NCI-H2107 treated with DMSO at 0.1 percent for 48 hours (cell line): ENCODE data around the gene RTL5.
"Not testable (repeated sequence)": the region's sequence is repeated elsewhere in the genome, so short reads cannot be mapped to it uniquely, and the experiment has no call there.

Source experiments
- DNase-seq: peaks from one replicate; lab custom pipeline; 2025; ENCODE audit not compliant: unreplicated experiment; lab: John Stamatoyannopoulos, UW

The RTL5 gene

GRCh38 chrX:72131317-72132294, at the start of gene RTL5:
Gene RTL5, minus strand, starts transcription at chrX:72131915.
- peak; percentile 71 for DNase-seq

DNA sequence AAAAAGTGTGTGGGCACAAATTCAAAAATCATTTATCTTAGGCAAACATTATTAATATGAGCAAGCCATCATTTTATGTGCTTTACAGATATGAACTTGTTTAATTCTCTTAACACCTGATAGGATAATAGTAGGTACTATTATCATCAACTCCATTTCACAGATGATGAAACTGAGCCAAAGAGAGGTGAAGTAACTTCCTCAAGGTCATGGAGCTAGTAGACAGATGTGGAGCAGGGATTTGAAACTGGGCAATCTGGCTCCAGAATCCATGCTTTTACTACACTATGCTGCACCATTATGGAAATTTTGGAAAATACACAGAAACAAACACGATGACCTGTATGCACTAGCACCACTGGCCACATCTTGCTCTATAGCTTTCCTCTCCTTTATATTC, 48.8 kb upstream of the RTL5 start:
- DNase-seq, result no peak

DNA sequence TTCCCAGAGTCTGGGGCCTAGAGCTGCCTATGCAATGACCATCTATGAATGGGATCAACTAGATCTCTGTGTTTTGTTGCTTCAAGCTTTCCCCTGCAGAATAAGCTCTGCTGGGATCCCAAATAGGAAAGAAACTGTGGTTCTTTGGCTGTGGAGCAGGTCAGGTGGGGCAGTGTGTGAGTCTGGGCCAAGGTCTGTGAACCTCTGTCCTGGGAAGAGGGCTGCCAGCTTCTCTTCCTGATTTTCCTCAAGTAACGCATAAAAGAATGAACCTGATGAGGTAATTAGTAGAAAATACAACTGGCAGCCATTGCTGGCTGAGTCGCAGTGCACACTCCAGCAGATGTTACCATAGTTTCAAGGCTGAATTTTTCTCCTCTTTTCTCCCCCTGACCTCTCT, 45.3 kb upstream of the RTL5 start:
- DNase-seq, result no peak

- DNase-seq, result not testable (repeated sequence)
Measured at GRCh38 chrX:72176289-72176688, 44.6 kb upstream of the RTL5 start.

DNA sequence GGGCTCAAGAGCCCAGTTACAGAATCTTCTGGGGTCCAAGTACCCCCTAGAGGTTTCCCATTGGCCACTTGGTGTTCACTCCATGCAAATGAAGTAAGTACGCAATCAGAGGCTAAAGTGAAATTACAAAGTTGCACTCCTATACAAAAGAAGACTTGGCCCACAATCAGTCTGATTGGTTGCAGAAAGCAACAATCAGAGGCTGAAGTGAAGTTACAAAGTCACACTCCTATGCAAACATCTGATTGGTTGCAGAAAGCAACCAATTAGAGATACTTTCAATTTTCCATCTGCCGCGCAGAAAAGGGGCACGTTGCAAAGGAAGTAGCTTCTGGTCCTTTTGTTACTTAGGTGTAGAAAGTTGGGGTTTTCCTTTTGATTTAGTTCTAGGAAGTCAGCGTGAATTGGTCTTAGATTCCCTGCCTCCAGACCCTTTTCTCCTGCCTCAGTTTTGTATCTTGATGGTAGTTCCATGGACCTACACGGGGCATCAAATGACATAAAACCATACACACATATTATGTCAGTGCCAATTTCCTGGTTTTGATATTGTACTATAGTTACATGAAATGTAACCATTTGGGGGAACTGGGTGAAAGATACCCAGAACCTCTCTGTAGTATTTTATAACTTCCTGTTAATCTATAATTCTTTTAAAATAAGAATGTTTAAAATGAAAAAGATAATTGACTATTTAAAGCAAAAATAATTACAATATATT, 37.5 kb upstream of the RTL5 start:
- no peak for DNase-seq

- DNase-seq, result no peak
Measured at GRCh38 chrX:72165551-72165950, 33.8 kb upstream of the RTL5 start.

- no peak for DNase-seq
Measured at GRCh38 chrX:72159769-72160168, 28.1 kb upstream of the RTL5 start.

DNA sequence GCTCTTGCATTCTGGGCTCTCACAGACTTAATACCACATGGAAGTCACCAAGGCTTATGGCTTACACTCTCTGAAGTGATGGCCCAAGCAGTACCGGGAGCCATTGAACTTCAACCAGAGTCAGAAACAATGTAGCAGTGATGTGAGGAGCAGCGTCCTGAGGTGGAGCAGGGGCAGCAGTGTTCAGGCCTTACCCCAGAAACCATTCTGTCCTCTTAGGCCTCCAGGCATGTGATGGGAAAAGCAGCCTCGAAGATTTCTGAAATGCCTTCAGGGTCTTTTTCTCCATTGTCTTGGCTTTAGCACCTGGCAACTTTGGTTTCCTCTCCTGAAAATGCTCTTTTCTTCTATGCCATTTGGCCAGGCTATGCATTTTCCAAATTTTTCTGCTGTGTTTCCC, 27.1 kb upstream of the RTL5 start:
- DNase-seq, result no peak

- no peak for DNase-seq
Measured at GRCh38 chrX:72146527-72146926, 14.8 kb upstream of the RTL5 start.

- no peak for DNase-seq
Measured at GRCh38 chrX:72145181-72145580, 13.5 kb upstream of the RTL5 start.

- DNase-seq, result no peak
Measured at GRCh38 chrX:72143609-72143907, 11.8 kb upstream of the RTL5 start.

DNA sequence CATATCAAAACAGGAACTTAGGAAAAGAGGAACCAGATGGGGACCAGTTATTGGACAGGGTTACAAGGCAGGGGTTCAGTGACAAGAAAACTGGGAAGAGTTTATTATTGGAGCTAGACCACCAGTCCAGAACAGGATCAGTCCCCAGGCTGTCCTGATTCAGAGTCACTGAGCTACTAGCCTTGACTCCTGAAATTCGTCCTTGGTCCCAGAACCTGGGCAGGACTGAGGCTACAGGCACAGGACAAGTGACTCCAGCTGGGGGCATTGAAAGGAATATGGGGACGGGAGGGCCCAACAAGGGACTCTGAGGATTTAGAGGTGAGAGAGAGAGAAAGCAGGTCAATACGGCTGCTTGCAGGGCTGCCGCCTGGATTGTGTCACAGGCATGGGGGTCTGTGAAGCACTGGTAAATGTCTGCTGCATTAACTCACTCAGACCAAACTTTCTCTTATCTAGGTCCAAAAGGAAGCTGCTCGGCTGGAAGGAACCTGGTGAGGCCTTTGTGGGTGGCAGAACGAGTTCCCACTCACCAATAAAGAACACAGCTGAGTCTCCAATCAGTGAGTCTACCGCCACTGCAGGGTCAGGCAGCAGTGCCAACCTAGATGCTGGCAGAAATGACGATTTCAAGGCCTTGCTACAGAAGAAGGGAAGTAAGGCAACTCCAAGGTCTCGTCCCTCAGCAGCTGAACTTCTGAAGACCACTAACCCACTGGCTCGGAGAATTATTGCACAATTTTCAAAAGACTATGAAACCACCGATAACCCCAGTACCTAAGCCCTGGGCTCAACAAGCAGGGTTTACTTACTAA, 11.3 kb upstream of the RTL5 start:
- no peak for DNase-seq

GRCh38 chrX:72142094-72142793, 10.5 kb upstream of the RTL5 start:
- DNase-seq, result peak; percentile 97

DNA sequence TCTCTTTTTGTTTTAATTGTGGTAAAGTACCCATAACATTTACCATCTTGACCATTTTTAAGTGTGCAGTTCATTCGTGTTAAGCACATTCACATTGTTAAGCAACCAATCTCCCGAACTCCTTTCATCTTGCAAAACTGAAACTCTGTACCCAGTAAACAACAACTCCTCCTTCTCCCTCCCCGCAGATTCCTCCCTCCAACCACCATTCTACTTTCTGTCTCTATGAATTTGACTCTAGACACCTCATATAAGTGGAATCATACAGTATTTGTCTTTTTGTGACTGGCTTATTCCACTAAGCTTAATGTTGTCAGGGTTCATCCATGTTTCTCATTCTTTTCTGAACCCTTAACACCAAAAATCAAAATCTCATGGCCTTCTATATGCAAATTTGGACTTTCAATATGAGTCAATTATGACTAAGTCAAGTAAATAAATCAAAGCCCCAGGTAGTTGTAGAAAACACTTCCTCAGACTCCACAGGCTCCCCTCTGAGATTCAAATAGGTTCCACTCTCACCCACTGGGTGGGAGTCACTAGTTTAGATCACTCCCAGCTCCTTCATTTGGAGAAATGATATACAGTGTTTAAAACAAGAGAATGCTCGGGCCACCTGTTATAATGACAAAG, 9.8 kb upstream of the RTL5 start:
- DNase-seq, result no peak

DNA sequence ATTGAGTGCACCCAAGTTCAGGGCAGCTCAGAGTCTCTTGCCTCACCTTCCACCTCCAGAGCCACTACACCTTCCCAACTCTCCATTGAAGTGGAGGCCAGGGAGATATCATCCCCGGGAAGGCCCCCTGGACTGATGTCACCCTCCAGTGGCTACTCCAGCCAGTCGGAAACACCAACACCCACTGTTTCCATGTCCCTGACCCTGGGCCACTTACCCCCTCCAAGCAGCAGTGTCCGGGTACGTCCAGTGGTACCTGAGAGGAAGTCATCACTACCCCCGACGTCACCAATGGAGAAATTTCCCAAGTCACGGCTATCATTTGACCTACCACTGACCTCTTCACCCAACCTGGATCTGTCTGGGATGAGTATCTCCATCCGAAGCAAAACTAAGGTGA, 7.8 kb upstream of the RTL5 start:
- no peak for DNase-seq

DNA sequence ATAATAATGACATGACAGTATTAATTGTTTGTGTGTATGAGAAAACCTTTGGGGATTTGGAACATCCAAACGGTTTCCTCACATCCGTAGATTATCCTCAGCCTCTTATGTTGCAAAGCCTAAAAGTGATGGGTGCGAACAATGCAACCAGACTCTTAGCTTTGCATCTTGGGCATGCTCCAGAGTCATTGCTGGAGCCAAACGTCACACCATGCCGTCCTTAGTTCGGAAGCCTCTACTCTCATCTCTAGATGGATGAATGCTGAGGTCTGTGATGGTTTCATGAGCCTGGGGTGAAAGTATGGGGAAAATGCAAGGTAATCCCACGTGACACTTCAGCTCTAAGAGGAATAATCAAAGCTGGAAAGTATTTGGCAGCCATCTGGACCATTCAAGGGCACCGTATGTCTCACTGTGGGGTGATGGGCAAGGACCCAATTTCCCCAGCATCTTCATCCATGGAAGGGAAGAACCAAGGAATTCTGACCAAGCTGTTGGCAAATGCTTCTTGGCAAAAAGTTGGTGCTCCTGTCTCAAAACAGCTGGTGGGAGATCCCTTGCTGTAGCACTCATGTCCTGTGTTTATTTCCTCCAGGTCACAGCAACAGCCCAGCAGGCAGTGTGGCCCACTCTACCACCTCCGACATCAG, 6.3 kb upstream of the RTL5 start:
- DNase-seq, result no peak

GRCh38 chrX:72133851-72134546, 2.3 kb upstream of the RTL5 start:
- no peak for DNase-seq

DNA sequence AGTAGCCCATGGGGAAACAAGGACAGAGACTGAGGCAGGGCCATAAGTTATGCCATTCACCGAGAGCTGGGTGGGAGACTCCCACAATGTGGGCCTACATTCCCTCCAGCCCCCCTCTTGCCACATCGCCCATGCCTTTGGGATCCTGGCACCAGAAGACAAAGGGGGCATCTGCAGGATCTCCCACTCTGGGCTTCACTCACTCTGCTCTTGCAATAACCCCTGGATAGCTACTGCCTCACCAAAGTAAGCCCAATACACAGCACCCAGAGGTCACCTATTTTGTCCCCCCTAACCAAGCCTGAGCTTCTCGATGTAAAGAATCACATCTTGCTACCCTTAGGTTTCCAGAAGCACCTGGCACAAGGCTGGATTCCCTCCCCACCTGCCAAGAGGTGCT, 741 bp upstream of the RTL5 start:
- DNase-seq, result no peak

GRCh38 chrX:72130762-72131250, 909 bp downstream of the RTL5 start:
- no peak for DNase-seq
